Right lobe of liver (tissue), 6 donors: Measurements from ENCODE around the gene ST6GALNAC1. TPM values are rescaled to one million over a fixed set of nuclear protein-coding genes. Genes with fewer than 3 reads are reported as not detected.

Experiments
- ATAC-seq, 4 donors: fragments of 200-7000 bp; cut with Tn5 transposase; one replicate each; pipeline ENCODE4 v1.9.1; 2020; ENCODE audit warnings: mild to moderate bottlenecking in 4 of 4, moderate library complexity in 4 of 4
- DNase-seq, 3 donors: peaks; one replicate each; pipeline ENCODE4 v3.0.0-alpha.2; 2020
- H3K27ac ChIP-seq, 3 donors: fragments of 200-600 bp; one replicate each; pipeline ENCODE4 v1.8.0; 2022
- H3K27me3 ChIP-seq, 2 donors: fragments of 200-600 bp; one replicate each; pipeline ENCODE4 v1.8.0; 2022
- H3K36me3 ChIP-seq, 4 donors: fragments of 200-600 bp; sonication (generic) in 1 of 4; one replicate each; pipeline versions ENCODE4 v1.5.1 to v1.8.0; 2017 to 2022; ENCODE audit warnings: control low read depth in 1 of 4
- H3K4me1 ChIP-seq, 4 donors: fragments of 200-600 bp; sonication (generic) in 1 of 4; one replicate each; pipeline versions ENCODE4 v1.5.1 to v1.8.0; 2017 to 2022; ENCODE audit warnings: control low read depth in 1 of 4
- H3K4me3 ChIP-seq, 3 donors: fragments of 200-600 bp; one replicate each; pipeline ENCODE4 v1.8.0; 2022
- H3K9me3 ChIP-seq, 4 donors: fragments of 200-600 bp; sonication (generic) in 1 of 4; one replicate each; pipeline versions ENCODE4 v1.5.1 to v1.8.0; 2017 to 2022; ENCODE audit warnings: control low read depth in 1 of 4
- CTCF ChIP-seq, 4 donors: fragments of 200-600 bp in 3 of 4; fragments of 450-650 bp in 1 of 4; IDR thresholded peaks; one replicate each; pipeline versions ENCODE4 v1.5.1 to v1.8.0; 2016 to 2022; ENCODE audit warnings: antibody characterized with exemption in 4 of 4, mild to moderate bottlenecking in 2 of 4
- POLR2A ChIP-seq: fragments of 450-650 bp; IDR thresholded peaks from one replicate; pipeline ENCODE4 v1.6.1; 2017; ENCODE audit warnings: antibody characterized with exemption, mild to moderate bottlenecking
- WGBS: methylation state at CpG from one replicate; pipeline ENCODE4 v1.1.6; 2018; ENCODE audit warnings: low coverage, low lambda C conversion rate; ENCODE audit not compliant: insufficient coverage; ENCODE audit errors: missing lambda C conversion rate; 5-methylcytosine and 5-hydroxymethylcytosine counted together
- intact Hi-C, 2 donors: fragments of 100-400 bp; cut with DNase I; formaldehyde crosslinking; loops; one replicate each; pipeline versions ENCODE4 v1.11.2 to v1.14.1; 2022
- long read RNA-seq: library from polyadenylated mRNA; unstranded; transcript quantifications from one replicate; pipeline ENCODE4 v2.0.0, GENCODE V29; 2019
- total RNA-seq, 6 experiments: library from RNA; depleted of rRNA in 2 of 6; stranded (reverse); fragments of >200 nt in 2 of 6; fragmentation: NEBNext Ultra II Directional in 3 of 6; extraction: Animal tissue kit (Norgen Biotek cat#: 25700) in 3 of 6; gene quantifications; one replicate each; pipeline versions ENCODE4 v1.1.0 to v1.2.4, GENCODE V29; 2016 to 2023
- donor health status: DM: no; HTN: yes; CAD: no.
- donor health status: DM: no; HTN: no; CAD: no.
- donor health status: DM: no; HTN: no; CAD: no.
- donor health status: DM: no; HTN: yes; CAD: no.
- donor health status: DM: no; HTN: yes; CAD: no.

ST6GALNAC1 gene
- total RNA-seq = 1 to 10 TPM in 1 of 6 experiments, under 1 TPM in 2, not detected in 3; 0.42 to 1.4 (median 0.62) TPM
- long read RNA-seq = 0 reads

GRCh38 chr17:76643553-76644148 lies at the start of gene ST6GALNAC1:
TSS of gene ST6GALNAC1 (minus strand) at chr17:76643757. CDS start at chr17:76643638, 119 bp downstream.
- TF ChIP-seq POLR2A (no peak), CTCF (IDR thresholded peaks at IDR 0.05) (no peak)
- intact Hi-C loops = no loop called here
- H3K36me3 ChIP-seq = no peaks in the 10 kb centered on the region
- H3K4me3 ChIP-seq = no peak within 1 kb of the TSS
- H3K27me3 ChIP-seq = no peaks in the 10 kb centered on the region
- 77% methylated on average over 3 of the region's 7 CpGs for WGBS
- H3K4me1 ChIP-seq = no peaks in the 10 kb centered on the region
- DNase-seq (no peak), ATAC-seq (peak in 2 of 4 donors; percentile 38 to 66)
- H3K27ac ChIP-seq = no peak within 1 kb of the TSS
- H3K9me3 ChIP-seq = no peaks in the 10 kb centered on the region

GRCh38 chr17:76691379-76692191 lies 48.0 kb upstream of the ST6GALNAC1 start:
- DNase-seq = no peak
- H3K36me3 ChIP-seq = no peaks in the 10 kb centered on the region
- no peak overlapping the region for H3K27ac ChIP-seq
- H3K4me3 ChIP-seq = no peak overlapping the region
- no peaks in the 10 kb centered on the region for H3K9me3 ChIP-seq
- WGBS = 69% methylated on average over 11 of the region's 14 CpGs
- no peaks in the 10 kb centered on the region for H3K4me1 ChIP-seq
- no peak for ATAC-seq
- intact Hi-C loops = no loop called here
- H3K27me3 ChIP-seq = no peaks in the 10 kb centered on the region
- TF ChIP-seq POLR2A (no peak), CTCF (IDR thresholded peaks at IDR 0.05) (no peak)

GRCh38 chr17:76690596-76691280 lies 47.2 kb upstream of the ST6GALNAC1 start:
- no peak for DNase-seq
- Histone ChIP-seq H3K36me3 (no peaks in the 10 kb centered on the region), H3K27ac (no peak overlapping the region), H3K9me3 (no peaks in the 10 kb centered on the region), H3K4me1 (no peaks in the 10 kb centered on the region), H3K27me3 (no peaks in the 10 kb centered on the region), H3K4me3 (no peak overlapping the region)
- 90% methylated on average over 7 of the region's 13 CpGs for WGBS
- intact Hi-C loops = no loop called here
- TF ChIP-seq POLR2A (no peak), CTCF (IDR thresholded peaks at IDR 0.05) (no peak)
- no peak for ATAC-seq

- no peaks in the 10 kb centered on the region for H3K36me3 ChIP-seq
- DNase-seq (no peak), ATAC-seq (no peak)
- no peaks in the 10 kb centered on the region for H3K9me3 ChIP-seq
- 81% methylated on average over 10 of the region's 11 CpGs for WGBS
- H3K4me1 ChIP-seq = no peaks in the 10 kb centered on the region
- H3K27ac ChIP-seq = no peak overlapping the region
- no peak overlapping the region for H3K4me3 ChIP-seq
- H3K27me3 ChIP-seq = no peaks in the 10 kb centered on the region
- no peak for TF ChIP-seq POLR2A
- no peak for TF ChIP-seq CTCF (IDR thresholded peaks at IDR 0.05)
- intact Hi-C loops = no loop called here
Measured at GRCh38 chr17:76689859-76690258, 46.3 kb upstream of the ST6GALNAC1 start.
